H9 (cell line): ENCODE measurements around the gene EML4. TPM values are rescaled to one million over a fixed set of nuclear protein-coding genes. Genes with fewer than 3 reads are reported as not detected.

Source experiments
- DNase-seq: peaks from one replicate; pipeline ENCODE4 v3.0.0-alpha.2; 2017
- H2AFZ ChIP-seq: one replicate; pipeline ENCODE4 v1.6.1; 2013; ENCODE audit warnings: mild to moderate bottlenecking, low read length, control low read depth, moderate library complexity
- H2AK5ac ChIP-seq: 2 replicates; pipeline ENCODE4 v1.6.1; 2013; ENCODE audit warnings: low read length, control low read depth, mixed read lengths; ENCODE audit not compliant: insufficient read length
- H2BK120ac ChIP-seq: one replicate; pipeline ENCODE4 v1.6.1; 2013; ENCODE audit warnings: low read depth, mild to moderate bottlenecking, low read length, control low read depth, inconsistent platforms; ENCODE audit not compliant: poor library complexity, severe bottlenecking
- H2BK12ac ChIP-seq: 2 replicates; pipeline ENCODE4 v1.6.1; 2013; ENCODE audit warnings: low read length, control low read depth, mixed read lengths, low read depth; ENCODE audit not compliant: insufficient read length
- H2BK15ac ChIP-seq: 2 replicates; pipeline ENCODE4 v1.6.1; 2013; ENCODE audit warnings: low read depth, low read length, control low read depth
- H2BK20ac ChIP-seq: one replicate; pipeline ENCODE4 v1.6.1; 2013; ENCODE audit warnings: low read depth, mild to moderate bottlenecking, low read length, control low read depth, inconsistent platforms; ENCODE audit not compliant: poor library complexity, severe bottlenecking
- H2BK5ac ChIP-seq: 2 replicates; pipeline ENCODE4 v1.6.1; 2013; ENCODE audit warnings: low read length, control low read depth, mixed read lengths; ENCODE audit not compliant: insufficient read length
- H3K14ac ChIP-seq: 2 replicates; pipeline ENCODE4 v1.6.1; 2013; ENCODE audit warnings: low read length, control low read depth; ENCODE audit not compliant: insufficient read depth
- H3K18ac ChIP-seq: 2 replicates; pipeline ENCODE4 v1.6.1; 2013; ENCODE audit warnings: low read depth, mild to moderate bottlenecking, mixed read lengths, low read length, control low read depth; ENCODE audit not compliant: insufficient read length
- H3K23ac ChIP-seq: 2 replicates; pipeline ENCODE4 v1.6.1; 2013; ENCODE audit warnings: low read length, control low read depth, mixed read lengths, low read depth; ENCODE audit not compliant: insufficient read length
- H3K23me2 ChIP-seq: 2 replicates; pipeline ENCODE4 v1.6.1; 2013; ENCODE audit warnings: low read depth, mild to moderate bottlenecking, mixed read lengths, low read length, control low read depth; ENCODE audit not compliant: insufficient read length, poor library complexity, severe bottlenecking
- H3K27ac ChIP-seq: 2 replicates; pipeline ENCODE4 v1.5.1; 2013; ENCODE audit warnings: low read length, control low read depth, mixed read lengths, low read depth; ENCODE audit not compliant: insufficient read length
- H3K27me3 ChIP-seq: 2 replicates; pipeline ENCODE4 v1.6.1; 2013; ENCODE audit warnings: low read length, control low read depth, inconsistent platforms; ENCODE audit not compliant: insufficient read depth
- H3K4ac ChIP-seq: 2 replicates; pipeline ENCODE4 v1.6.1; 2013; ENCODE audit warnings: low read depth, mild to moderate bottlenecking, control low read depth, inconsistent platforms, low read length, moderate library complexity
- H3K4me1 ChIP-seq: 2 replicates; pipeline ENCODE4 v1.6.1; 2013; ENCODE audit warnings: low read length, control low read depth, inconsistent platforms; ENCODE audit not compliant: insufficient read depth
- H3K4me2 ChIP-seq: 2 replicates; pipeline ENCODE4 v1.6.1; 2013; ENCODE audit warnings: low read length, control low read depth, mixed read lengths; ENCODE audit not compliant: insufficient read length, insufficient read depth
- H3K56ac ChIP-seq: 2 replicates; pipeline ENCODE4 v1.6.1; 2013; ENCODE audit warnings: low read depth, mild to moderate bottlenecking, mixed read lengths, low read length, control low read depth; ENCODE audit not compliant: insufficient read length
- H3K79me1 ChIP-seq: 2 replicates; pipeline ENCODE4 v1.6.1; 2013; ENCODE audit warnings: low read depth, mild to moderate bottlenecking, moderate library complexity, low read length, control low read depth, inconsistent platforms; ENCODE audit not compliant: insufficient read depth, poor library complexity, severe bottlenecking
- H3K79me2 ChIP-seq: 2 replicates; pipeline ENCODE4 v1.6.1; 2013; ENCODE audit warnings: low read length, control low read depth, inconsistent platforms; ENCODE audit not compliant: insufficient read depth
- H3K9ac ChIP-seq: 2 replicates; pipeline ENCODE4 v1.6.1; 2013; ENCODE audit warnings: low read length, control low read depth, mixed read lengths; ENCODE audit not compliant: insufficient read length; ENCODE audit errors: extremely low read depth
- H3K9me3 ChIP-seq: one replicate; pipeline ENCODE4 v1.6.1; 2013; ENCODE audit warnings: low read depth, low read length, inconsistent platforms; ENCODE audit not compliant: control insufficient read depth
- H3T11ph ChIP-seq: one replicate; pipeline ENCODE4 v1.6.1; 2013; ENCODE audit warnings: mild to moderate bottlenecking, low read length, control low read depth, inconsistent platforms
- H4K20me1 ChIP-seq: one replicate; pipeline ENCODE4 v1.6.1; 2013; ENCODE audit not compliant: control insufficient read depth, insufficient read length, insufficient read depth
- H4K5ac ChIP-seq: 2 replicates; pipeline ENCODE4 v1.6.1; 2013; ENCODE audit warnings: low read depth, mild to moderate bottlenecking, mixed read lengths, low read length, control low read depth; ENCODE audit not compliant: insufficient read length
- H4K8ac ChIP-seq: replicated peaks from 2 replicates; pipeline ENCODE4 v1.6.1; 2013; ENCODE audit warnings: low read length, control low read depth, mixed read lengths, low read depth; ENCODE audit not compliant: insufficient read length
- H4K91ac ChIP-seq: 2 replicates; pipeline ENCODE4 v1.6.1; 2013; ENCODE audit warnings: low read depth, mild to moderate bottlenecking, moderate library complexity, mixed read lengths, low read length, control low read depth; ENCODE audit not compliant: insufficient read length
- H3K27ac Mint-ChIP-seq, 3 experiments: 2 replicates in 2 of 3; 3 replicates in 1 of 3; pipeline ENCODE4 v1.8.0; 2020 to 2021; ENCODE audit warnings: mixed read lengths in 3 of 3, mild to moderate bottlenecking in 1 of 3, moderate library complexity in 1 of 3
- H3K27me3 Mint-ChIP-seq: 2 replicates; pipeline ENCODE4 v1.8.0; 2021; ENCODE audit warnings: low read depth, mild to moderate bottlenecking, moderate library complexity, mixed read lengths
- H3K36me3 Mint-ChIP-seq, 3 experiments: 2 replicates in 2 of 3; 3 replicates in 1 of 3; pipeline ENCODE4 v1.8.0; 2020 to 2021; ENCODE audit warnings: low read depth in 3 of 3, mixed read lengths in 3 of 3; ENCODE audit not compliant: insufficient read depth in 1 of 3
- H3K4me1 Mint-ChIP-seq, 2 experiments: 2 replicates each; pipeline ENCODE4 v1.8.0; 2020; ENCODE audit warnings: mixed read lengths in 2 of 2
- H3K4me3 Mint-ChIP-seq, 2 experiments: 2 replicates in 1 of 2; 3 replicates in 1 of 2; pipeline ENCODE4 v1.8.0; 2020 to 2021; ENCODE audit warnings: mild to moderate bottlenecking in 2 of 2, mixed read lengths in 2 of 2, moderate library complexity in 1 of 2
- H3K9me3 Mint-ChIP-seq, 2 experiments: 2 replicates in 1 of 2; 3 replicates in 1 of 2; pipeline ENCODE4 v1.8.0; 2020; ENCODE audit warnings: mild to moderate bottlenecking in 2 of 2, mixed read lengths in 2 of 2, moderate library complexity in 1 of 2
- CTCF ChIP-seq: fragments of 200-600 bp; sonication (generic); conservative IDR thresholded peaks from 3 replicates; pipeline ENCODE4 v1.8.0; 2021; ENCODE audit warnings: antibody characterized with exemption, mild to moderate bottlenecking
- WGBS: extraction: QIAGEN DNeasy Blood & Tissue Kit; methylation state at CpG from one replicate; pipeline ENCODE4 v1.1.7; 2013; ENCODE audit warnings: missing lambda C conversion rate, low lambda C conversion rate, mixed read lengths; ENCODE audit not compliant: insufficient read length; ENCODE audit errors: extremely low coverage; 5-methylcytosine and 5-hydroxymethylcytosine counted together
- total RNA-seq: library from RNA; stranded (reverse); gene quantifications from 2 replicates; pipeline ENCODE4 v1.2.1, GENCODE V29; 2021

EML4 gene
- total RNA-seq, 1 experiment from 2014 or later = 68.6 TPM

GRCh38 chr2:42236911-42237310, 67.8 kb downstream of the EML4 start:
- no peak overlapping the region for H3K23ac ChIP-seq
- WGBS = no CpG with 5 or more reads among the region's 2 CpGs
- Mint-ChIP-seq H3K9me3 (no peaks in the 10 kb centered on the region), H3K27me3 (no peaks in the 10 kb centered on the region), H3K4me3 (no peak overlapping the region), H3K27ac (no peak overlapping the region), H3K4me1 (peaks cover 7% of the 10 kb centered on the region in 2 experiments), H3K36me3 (no peaks in the 10 kb centered on the region)
- no peak overlapping the region for H2BK15ac ChIP-seq
- peaks cover 10% of the 10 kb centered on the region for H3K79me1 ChIP-seq
- no peak overlapping the region for H3K4me2 ChIP-seq
- H3K14ac ChIP-seq = no peak overlapping the region
- H3K9ac ChIP-seq = no peak overlapping the region
- no peak overlapping the region for H2BK120ac ChIP-seq
- no peak overlapping the region for H3T11ph ChIP-seq
- no peaks in the 10 kb centered on the region for H3K27me3 ChIP-seq
- no peaks in the 10 kb centered on the region for H3K9me3 ChIP-seq
- H2BK12ac ChIP-seq = no peak overlapping the region
- H3K4ac ChIP-seq = no peak overlapping the region
- no peaks in the 10 kb centered on the region; the same call in 1 of the 2 replicates for H3K79me2 ChIP-seq
- H2AK5ac ChIP-seq = no peak overlapping the region
- DNase-seq = no peak
- H4K91ac ChIP-seq = no peak overlapping the region
- no peak overlapping the region for H2BK5ac ChIP-seq
- no peak overlapping the region for H3K18ac ChIP-seq
- TF ChIP-seq CTCF = no peak
- no peak overlapping the region for H4K5ac ChIP-seq
- H2BK20ac ChIP-seq = no peak overlapping the region
- no peak overlapping the region for H4K8ac ChIP-seq
- no peaks in the 10 kb centered on the region; the same call in 1 of the 2 replicates for H3K4me1 ChIP-seq
- no peak overlapping the region for H3K56ac ChIP-seq
- no peak overlapping the region for H3K27ac ChIP-seq
- H4K20me1 ChIP-seq = no peaks in the 10 kb centered on the region
- no peaks in the 10 kb centered on the region for H3K23me2 ChIP-seq
- no peak overlapping the region for H2AFZ ChIP-seq
